Sciatic nerve (tissue), 2 donors: ENCODE measurements around the gene SLC39A6. TPM values are rescaled to one million over a fixed set of nuclear protein-coding genes. Genes with fewer than 3 reads are reported as not detected.
"Not testable (repeated sequence)": the region's sequence is repeated elsewhere in the genome, so short reads cannot be mapped to it uniquely, and the experiment has no call there.

Experiments
- ATAC-seq: fragments of 200-7000 bp; cut with Tn5 transposase; one replicate; pipeline ENCODE4 v1.9.1; 2020; ENCODE audit warnings: mild to moderate bottlenecking, moderate library complexity
- DNase-seq: peaks from one replicate; pipeline ENCODE4 v3.0.0-alpha.2; 2020; ENCODE audit warnings: low spot score
- intact Hi-C: fragments of 100-400 bp; cut with DNase I; formaldehyde crosslinking; loops from one replicate; pipeline ENCODE4 v1.14.2; 2022
- total RNA-seq: library from RNA; stranded (reverse); fragmentation: NEBNext Ultra II Directional; extraction: Animal tissue kit (Norgen Biotek cat#: 25700); gene quantifications from one replicate; pipeline ENCODE4 v1.2.1, GENCODE V29; 2021
- donor health status: DM: no; HTN: no; CAD: no.
- donor health status: DM: no; HTN: no; CAD: no.

SLC39A6 gene
- total RNA-seq, 1 donor from 2014 or later: 41.1 TPM

DNA sequence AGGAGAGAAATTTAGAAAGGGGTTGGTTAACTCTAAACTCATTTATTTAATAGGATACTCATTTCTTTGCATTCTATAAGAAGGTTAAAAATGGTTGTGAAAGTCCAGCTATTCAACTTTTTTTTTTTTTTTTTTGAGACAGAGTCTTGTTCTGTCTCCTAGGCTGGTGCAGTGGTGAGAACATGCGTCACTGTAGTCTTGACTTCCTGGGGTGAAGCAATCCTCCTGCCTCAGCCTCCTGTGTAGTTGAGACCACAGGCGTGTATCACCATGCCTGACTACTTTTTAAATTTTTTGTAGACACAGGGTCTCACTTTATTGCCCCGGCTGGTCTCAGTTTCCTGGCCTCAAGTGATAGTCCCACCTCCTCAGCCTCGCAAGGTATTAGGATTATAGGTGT, 12.4 kb upstream of the SLC39A6 start:
- ATAC-seq (no peak), DNase-seq (no peak)
- intact Hi-C loops: no loop called here

DNA sequence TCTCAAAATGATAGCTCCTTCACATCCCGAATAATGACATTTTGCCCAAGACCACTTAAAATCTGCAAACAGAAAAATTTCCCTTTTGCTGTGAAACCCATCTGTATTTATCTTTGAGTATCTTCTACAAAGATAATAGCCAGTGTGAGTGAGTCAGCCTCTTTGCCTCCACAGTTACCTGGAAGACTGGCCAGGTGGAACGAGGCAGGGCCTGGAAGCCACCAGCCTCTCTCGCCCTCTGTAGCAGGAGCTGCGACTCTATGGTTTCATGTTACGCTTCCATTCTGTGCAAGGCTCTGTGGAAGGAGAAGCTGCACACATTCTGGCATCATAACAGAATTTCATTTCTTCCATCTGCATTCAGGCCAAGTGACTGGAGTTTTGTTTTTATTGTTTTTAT, 10.1 kb upstream of the SLC39A6 start:
- DNase-seq (no peak), ATAC-seq (no peak)
- intact Hi-C loops: no loop called here

DNA sequence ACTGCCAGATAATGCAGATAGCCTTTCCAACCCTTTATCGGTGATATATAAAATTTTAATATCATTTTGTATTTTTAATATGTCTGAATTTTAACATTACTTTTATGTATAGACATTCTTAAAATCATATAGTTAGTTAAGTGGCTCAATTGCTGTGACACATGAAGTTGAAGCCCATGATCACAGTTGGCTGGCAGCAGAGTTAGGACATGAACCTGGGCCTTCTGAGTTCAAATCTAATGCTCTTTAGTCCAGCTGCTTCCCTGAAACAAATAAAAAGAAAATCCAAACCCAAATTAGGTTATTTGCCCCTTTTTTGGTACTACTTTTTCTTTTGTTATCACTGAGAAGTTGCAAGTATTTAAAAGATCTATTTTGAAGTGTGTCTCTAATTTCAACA, 6.1 kb upstream of the SLC39A6 start:
- no peak for DNase-seq
- no peak for ATAC-seq
- intact Hi-C loops: no loop called here

DNA sequence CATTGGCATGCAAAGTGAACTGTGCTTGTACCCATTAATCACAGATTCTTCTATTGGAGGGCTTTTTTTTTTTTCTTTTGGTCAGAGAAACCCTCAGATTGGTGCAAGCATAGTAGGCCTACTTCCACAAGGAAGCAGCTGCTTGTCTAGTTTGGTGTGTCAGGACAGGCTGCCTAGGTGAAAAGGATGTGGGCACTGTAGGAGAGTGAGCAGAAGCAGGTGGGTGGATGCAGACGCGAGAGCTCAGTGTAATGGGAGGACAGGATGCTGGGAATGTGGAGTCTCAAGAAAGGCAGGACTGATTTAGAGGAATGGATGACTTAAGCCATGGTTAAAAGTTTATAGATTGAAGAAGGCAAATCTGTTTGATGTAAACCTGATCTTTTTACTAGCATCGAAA, 3.6 kb upstream of the SLC39A6 start:
- ATAC-seq: no peak
- intact Hi-C loops: no loop called here
- DNase-seq: no peak

DNA sequence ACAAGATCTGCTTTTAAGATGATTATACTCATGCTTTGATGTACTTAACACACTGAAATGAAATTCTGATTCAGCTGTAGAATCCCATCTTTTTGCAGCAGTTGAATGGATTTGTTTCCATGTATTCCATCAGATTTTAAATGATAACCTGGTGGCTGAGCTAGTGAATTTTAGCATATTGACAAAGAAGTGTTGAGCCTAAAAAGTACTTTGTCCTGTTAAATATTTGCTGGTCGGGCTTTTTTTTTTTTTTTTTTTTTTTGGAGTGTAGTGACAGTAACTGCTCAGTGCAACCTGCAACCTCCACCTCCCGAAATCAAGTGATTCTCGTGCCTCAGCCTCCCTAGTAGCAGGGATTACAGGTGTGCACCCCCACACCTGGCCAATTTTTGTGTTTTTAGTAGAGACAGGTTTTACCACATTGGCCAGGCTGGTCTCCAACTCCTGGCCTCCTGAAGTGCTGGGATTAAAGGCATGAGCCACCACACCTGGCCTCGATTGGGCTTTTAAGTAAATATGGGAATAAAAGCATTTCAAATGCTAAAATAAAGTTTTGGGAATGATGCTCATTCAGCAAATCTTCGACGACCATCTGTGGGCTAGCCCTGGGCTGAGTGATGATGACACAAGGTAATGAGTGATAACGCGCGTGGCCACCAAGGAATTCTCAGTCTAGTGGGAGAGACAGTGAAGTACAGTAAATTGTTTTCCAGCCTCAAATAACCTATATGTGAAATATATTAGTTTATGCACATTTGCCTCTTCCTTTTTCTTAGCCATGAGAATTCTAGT, 2.7 kb upstream of the SLC39A6 start:
- intact Hi-C loops: no loop called here
- ATAC-seq (no peak), DNase-seq (no peak)

DNA sequence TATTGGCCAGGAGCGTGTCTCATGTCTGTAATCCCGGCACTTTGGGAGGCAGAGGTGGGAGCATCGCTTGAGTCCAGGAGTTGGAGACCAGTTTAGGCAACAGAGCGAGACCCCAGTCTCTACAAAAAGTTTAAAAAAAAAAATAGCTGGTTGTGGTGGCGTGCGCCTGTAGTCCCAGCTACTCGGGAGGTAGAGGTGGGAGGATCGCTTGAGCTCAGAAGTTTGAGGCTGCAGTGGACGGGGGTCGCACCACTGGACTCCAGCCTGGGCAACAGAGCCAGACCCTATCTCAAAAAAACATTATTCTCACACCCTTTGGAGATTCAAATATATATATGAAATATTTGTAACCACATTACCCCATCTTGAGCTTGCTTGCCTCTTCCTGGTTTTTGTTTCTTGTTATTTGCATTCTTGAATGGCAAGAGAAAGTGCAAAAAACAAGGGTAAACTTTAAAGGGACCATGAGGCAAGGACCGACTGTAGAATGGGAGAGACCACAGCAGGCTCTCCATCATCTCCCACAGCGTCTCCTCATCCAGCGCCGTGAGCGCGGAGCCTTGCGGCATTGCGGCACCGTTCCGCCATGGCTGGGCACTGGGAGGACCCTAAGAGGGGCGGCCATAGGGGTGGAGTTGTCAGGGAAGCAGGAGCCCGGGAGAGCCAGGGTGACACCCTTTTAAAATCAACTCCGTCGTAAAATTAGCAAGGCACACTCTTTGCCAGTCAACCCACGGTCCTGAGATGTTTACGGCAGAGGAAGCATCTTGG, 1.9 kb upstream of the SLC39A6 start:
- DNase-seq (no peak), ATAC-seq (no peak)
- intact Hi-C loops: no loop called here

DNA sequence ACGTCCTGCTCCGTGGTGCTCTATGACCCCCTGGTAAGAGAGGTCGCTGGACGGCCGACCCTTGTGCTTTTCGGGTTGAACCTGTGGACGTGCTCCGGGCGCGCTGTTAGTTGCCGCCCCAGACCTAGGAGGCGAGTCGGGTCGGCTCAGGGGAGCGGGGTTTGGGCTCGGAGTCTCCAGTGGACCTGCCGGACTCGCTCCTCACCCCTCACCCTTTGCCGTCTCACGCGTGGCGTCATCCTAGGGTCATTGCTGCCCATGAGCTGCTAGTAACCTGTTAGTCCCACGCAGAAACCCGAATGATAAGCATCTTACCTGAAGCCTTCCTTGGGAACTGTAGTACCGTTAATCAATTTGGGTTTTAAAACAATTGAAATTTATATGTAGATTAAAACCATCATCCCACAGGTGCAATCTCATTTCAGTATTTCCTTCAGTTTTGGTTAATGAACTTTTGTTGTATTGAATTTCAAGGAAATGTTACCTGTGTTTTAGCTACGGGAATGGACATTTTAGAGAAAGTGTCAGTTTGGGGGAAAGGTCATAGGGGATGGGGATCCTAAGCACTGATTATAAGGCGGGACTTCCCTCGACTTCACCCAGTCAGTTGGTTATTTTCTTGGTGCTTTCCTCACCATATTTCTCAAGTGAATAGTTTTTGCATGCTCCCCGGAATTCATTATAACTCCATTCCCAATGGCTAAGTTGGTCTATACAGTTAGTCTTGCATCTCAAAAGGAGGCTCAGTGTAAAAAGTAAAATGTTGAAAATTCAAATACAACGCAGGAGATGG, 1.1 kb upstream of the SLC39A6 start:
- DNase-seq: no peak
- intact Hi-C loops: no loop called here

DNA sequence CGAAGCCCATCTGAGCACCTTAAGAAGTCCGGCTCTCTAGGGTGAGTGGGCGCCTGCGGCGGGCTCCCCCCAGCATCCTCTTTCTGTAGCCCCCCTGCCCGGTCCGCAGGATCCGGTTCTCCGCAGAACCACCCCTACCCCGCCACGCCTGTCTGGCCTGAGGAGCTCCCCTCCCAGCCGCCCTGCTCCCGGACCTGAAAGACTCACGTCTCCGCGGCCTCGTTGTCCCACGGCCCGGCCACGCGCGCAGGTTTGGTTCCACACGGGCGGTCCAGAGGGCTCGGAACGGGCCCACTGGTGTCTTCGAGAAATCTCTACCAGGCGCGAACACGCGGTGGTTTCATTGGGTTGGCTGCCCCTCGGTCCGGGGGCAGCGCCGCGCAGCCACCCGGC, 237 bp downstream of the SLC39A6 start:
- intact Hi-C loops: no loop called here
- ATAC-seq (no peak), DNase-seq (no peak)

More for the DNA sequence above, 1.1 kb upstream of the SLC39A6 start:
- peak; percentile 29 for ATAC-seq

DNA sequence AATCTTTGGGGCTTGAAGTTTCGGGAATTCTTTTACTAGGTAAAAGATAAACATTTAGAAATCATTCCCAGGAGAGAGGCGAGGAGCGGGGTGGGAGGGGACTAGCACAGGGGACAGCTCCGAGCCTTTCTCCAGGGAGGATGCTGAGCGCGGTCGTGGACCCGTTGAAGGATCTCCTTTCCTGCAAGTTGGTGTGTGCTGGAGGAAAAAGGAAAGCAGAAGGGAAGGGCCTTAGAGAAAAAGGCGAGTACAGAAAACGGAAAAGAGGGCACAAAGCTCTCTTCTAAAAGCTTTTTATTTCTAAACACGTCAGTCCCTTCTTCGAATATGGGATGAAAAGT, 640 bp downstream of the SLC39A6 start:
- intact Hi-C loops: no loop called here
- ATAC-seq (no peak), DNase-seq (peak; percentile 63)

DNA sequence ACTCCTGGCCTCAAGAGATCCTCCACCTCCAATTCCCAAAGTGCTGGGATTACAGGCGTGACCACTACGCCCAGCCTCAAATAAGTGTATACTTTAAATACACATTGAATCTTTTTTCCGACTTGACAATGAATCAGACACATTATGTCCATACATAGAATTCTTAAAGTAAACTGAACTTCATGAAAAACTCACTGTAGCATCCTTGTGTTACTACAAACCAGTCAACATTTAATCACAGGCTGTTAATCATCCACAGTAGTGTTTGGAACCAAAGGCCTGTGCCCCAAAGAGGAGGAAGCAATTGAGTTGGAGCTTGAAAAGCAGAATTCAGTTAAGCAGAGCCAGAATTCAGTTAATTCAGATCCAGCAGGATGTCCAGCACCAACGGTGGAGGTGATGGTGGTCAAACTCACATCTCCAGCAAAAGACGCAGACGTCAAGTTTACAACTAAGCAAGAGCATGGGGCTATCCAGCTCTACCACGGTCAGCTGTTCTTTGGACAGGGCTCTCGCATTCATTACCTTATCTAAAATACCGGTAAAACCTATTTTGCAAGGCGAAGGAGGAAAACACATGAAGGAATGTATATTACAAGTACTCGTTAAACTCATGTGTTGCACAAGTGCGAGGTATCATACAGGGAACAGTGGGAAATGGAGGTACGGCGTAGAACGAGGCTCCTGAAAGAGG, 1.2 kb downstream of the SLC39A6 start:
- no peak for DNase-seq
- no peak for ATAC-seq
- intact Hi-C loops: no loop called here

DNA sequence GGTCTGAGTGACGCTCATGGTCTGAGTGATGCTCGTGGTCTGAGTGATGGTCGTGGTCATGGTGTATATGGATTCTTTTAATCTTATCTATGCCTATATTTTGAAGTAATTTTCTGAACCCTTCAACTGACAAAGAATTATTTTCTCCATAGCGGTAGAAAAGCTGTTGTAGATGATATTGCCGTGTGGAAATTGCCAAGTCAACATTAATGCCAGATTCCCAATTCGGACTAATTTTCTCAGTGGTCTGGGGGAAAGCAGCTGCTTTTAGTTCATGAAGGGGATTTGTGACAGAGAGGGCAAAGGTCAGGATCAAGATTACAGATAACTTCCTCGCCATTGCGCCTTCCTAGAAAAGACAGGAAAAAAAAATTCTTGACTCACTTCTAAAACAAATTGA, 2.5 kb downstream of the SLC39A6 start:
- ATAC-seq (no peak), DNase-seq (no peak)
- intact Hi-C loops: no loop called here

DNA sequence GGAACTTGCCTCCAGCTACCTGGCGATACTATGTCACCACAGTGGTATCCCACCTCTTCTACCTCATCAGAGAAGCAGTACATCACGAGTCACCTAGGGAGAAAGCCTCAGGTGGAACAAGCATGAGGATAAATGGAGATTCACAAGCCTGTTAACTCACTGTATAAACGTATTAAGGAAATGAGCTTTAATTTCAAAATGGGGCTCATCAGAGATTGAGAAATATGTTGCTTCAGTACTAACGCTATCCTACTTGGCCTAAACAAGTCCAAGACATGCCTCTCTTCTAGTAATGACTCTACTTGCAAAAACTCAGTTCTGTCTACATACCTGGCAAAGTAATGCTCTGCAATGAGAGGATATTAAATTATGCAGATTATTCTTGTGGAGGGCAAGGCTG, 4.3 kb downstream of the SLC39A6 start:
- intact Hi-C loops: no loop called here

DNA sequence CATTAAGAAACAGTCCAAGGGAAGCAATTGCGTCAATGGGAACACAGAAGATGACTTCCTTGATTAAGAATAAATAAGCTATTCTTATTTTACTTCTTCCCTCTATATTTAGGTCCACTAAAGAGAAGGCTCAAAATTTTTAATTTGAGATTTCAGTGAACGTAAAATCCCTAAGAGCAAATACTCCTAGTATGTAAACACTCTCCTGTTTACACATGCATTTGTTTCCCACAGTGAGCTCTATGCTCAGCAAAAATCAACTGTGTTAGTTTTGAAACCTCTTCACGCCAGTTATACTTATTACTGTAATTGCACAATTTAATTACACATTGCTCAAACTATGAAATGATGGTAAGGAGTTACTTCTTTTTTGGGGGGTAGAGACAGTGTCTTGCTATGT, 8.8 kb downstream of the SLC39A6 start:
- DNase-seq (no peak), ATAC-seq (no peak)
- intact Hi-C loops: no loop called here

More for the DNA sequence above, 4.3 kb downstream of the SLC39A6 start:
- ATAC-seq (no peak), DNase-seq (no peak)

DNA sequence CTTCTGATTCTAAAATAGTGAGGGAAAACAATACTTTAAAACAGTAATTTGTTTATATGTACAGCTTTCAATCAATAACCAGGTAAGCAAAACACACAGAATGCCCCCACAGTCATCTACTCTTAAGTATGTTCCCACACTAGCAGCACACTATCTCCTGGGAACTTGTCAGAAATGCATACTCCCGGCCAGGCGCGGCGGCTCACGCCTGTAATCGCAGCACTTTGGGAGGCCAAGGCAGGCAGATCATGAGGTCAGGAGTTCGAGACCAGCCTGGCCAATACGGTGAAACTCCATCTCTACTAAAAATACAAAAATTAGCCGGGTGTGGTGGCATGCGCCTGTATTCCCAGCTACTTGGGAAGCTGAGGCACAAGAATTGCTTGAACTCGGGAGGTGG, 12.4 kb downstream of the SLC39A6 start:
- intact Hi-C loops, ATAC-seq, DNase-seq: not testable (repeated sequence)

DNA sequence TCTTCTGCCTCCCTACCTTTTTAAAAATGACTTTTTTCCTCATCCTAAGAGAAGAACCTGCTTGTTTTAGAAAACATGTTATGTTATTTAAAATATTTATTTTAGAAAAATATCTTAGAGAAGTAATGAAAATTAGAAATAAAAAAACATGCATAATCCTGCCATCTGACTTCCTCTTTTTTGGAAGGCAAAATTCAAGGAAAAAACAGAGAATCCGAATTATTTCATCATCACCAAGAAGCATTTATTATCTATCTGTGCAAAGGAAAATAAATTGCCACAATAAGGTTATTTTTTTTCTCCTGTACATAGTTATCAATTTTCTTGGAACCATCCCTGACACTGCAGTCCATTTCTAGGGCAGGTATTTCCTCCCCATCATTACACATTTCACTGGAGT, 14.4 kb downstream of the SLC39A6 start:
- intact Hi-C loops: no loop called here
- no peak for ATAC-seq
- no peak for DNase-seq

DNA sequence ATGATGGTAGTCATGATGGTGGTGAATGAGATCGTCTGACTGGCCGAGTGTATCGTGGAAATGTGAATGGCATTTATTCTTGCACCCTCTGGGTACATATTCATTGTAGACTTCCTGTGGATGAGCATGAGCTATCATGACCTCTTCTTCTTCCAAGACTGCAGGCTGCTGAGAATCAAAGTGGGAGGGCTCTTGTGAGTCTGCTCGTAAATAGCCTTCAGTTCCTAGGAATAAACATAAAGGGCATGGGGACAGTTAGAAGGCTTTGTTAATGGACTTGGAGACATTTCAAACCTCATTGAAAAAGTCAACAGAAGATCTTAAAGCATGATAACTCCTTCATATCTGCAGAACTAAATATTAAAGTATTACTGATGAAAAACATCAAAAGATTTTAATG, 14.9 kb downstream of the SLC39A6 start:
- no peak for DNase-seq
- ATAC-seq: no peak
- intact Hi-C loops: no loop called here

DNA sequence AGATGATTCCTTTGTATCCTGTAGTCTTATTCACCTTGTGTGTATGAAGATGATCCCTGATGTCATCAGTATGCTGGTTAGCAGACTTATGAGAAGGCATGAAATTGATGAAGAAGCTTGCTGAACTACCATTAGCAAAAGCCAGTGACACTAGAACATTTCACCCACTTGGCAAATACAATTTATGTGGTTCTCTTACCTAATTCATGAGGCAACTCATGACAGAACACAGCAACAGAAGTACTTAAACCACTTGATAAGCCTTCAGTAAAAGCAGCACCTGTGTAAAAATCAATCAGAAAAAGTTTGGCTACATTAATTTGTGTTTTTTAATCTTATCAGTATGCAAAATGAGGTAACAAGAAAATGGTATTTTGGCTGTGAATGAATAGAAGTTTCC, 16.8 kb downstream of the SLC39A6 start:
- ATAC-seq (no peak), DNase-seq (no peak)
- intact Hi-C loops: no loop called here

DNA sequence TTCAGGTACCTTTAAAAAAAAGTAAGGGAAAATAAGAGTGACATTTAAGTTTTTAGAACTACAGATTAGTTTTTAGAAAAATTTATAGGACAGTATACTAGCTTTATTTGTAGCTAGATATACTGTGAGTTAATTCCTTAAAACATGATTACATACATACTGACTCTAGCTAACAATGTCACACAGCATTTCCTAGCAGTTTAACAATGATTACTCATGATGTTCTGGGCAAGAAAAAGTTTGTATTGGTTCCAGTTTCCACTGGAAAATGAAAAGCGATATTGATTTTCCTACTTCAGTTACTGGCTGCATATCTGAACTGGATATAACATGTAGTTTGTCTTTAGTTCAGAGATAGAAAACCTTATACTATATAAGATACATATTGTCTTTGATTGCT, 19.4 kb downstream of the SLC39A6 start:
- ATAC-seq (no peak), DNase-seq (no peak)
- intact Hi-C loops: no loop called here

DNA sequence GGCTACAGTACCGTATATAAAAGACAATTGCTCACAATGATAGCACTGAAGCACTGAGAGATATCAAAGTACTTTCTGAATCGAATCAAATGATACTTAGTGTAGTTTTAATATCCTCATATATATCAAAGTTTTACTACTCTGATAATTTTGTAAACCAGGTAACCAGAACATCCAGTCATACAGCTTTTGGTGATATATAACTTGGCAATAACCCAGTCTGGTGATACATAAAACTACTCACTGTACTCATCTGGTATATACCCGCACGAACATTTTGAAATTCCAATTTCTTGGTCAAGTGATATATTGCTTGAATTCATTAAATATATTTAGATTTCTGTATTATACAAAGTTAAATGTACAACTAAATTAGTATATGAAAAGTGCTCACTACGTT, 20.5 kb downstream of the SLC39A6 start:
- no peak for ATAC-seq
- no peak for DNase-seq
- intact Hi-C loops: no loop called here
